Measurements from ENCODE around the gene ALOX5.

DNA sequence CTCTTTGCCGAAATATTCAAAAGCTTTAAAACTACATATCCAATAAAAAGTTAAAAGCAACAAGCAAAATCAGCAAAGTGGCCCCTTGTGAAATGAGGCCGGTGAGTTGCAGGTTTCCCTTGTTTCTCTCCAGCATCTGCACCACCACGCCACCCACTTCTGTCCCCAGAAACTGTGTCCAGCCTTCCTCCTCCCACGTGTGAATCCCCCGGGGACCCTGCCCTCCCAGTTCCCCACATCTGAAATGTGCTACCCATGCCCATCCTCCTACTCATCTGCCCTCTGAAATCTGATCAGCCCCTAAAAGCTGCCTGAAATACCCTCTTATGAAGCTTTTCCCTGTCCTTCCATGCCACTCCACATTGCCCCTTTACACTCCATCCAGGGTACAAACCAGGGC, 3.8 kb downstream of the ALOX5 start:
- TF ChIP-seq, protein P1, sequence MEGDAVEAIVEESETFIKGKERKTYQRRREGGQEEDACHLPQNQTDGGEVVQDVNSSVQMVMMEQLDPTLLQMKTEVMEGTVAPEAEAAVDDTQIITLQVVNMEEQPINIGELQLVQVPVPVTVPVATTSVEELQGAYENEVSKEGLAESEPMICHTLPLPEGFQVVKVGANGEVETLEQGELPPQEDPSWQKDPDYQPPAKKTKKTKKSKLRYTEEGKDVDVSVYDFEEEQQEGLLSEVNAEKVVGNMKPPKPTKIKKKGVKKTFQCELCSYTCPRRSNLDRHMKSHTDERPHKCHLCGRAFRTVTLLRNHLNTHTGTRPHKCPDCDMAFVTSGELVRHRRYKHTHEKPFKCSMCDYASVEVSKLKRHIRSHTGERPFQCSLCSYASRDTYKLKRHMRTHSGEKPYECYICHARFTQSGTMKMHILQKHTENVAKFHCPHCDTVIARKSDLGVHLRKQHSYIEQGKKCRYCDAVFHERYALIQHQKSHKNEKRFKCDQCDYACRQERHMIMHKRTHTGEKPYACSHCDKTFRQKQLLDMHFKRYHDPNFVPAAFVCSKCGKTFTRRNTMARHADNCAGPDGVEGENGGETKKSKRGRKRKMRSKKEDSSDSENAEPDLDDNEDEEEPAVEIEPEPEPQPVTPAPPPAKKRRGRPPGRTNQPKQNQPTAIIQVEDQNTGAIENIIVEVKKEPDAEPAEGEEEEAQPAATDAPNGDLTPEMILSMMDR (IDR thresholded peaks at IDR 0.05), result no peak
- no peak for TF ChIP-seq POLR2AphosphoS5 (IDR thresholded peaks at IDR 0.05; ENCODE audit: insufficient read depth in 1 of 2, low read depth in 1 of 2)
